Measurements from ENCODE around the gene REXO1.

DNA sequence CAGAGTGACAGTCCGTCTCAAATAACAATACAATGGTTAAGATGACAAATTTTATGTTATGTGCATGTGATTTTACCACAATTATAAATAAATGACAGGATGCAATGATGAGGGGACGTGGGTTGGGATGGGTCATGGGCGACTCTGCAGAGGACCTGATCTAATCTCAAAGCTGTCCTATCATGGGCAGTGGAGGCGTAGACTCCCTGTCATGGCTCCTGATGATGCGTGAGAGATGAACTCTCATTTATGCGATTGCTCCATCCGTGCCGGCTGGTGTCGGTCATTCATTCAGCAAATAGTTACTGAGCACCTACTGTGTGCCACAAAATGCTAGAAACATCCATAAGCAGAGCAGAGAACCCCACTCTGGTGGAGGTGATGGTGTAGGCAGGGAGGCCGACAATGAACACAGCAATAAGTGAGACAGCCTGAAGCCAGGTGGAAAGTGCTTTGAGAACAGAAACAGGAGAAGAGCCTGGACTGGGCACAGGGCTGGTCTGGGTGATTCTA lies 1.7 kb upstream of the REXO1 start:
- TF ChIP-seq CTCF (IDR thresholded peaks at IDR 0.05; ENCODE audit: low read length), result no peak
- no peak for TF ChIP-seq EZH2phosphoT487 (IDR thresholded peaks at IDR 0.05; ENCODE audit: low read length)

Measured in MM.1S (cell line).